Activated CD4-positive, CD25-positive, alpha-beta regulatory T cell (primary cell): ENCODE results near the gene HADHA.
"Not testable (repeated sequence)": the region's sequence is repeated elsewhere in the genome, so short reads cannot be mapped to it uniquely, and the experiment has no call there.

Experiments
- DNase-seq, 4 experiments: peaks; one replicate each; lab custom pipeline; 2025; lab: John Stamatoyannopoulos, UW

The HADHA gene

DNA sequence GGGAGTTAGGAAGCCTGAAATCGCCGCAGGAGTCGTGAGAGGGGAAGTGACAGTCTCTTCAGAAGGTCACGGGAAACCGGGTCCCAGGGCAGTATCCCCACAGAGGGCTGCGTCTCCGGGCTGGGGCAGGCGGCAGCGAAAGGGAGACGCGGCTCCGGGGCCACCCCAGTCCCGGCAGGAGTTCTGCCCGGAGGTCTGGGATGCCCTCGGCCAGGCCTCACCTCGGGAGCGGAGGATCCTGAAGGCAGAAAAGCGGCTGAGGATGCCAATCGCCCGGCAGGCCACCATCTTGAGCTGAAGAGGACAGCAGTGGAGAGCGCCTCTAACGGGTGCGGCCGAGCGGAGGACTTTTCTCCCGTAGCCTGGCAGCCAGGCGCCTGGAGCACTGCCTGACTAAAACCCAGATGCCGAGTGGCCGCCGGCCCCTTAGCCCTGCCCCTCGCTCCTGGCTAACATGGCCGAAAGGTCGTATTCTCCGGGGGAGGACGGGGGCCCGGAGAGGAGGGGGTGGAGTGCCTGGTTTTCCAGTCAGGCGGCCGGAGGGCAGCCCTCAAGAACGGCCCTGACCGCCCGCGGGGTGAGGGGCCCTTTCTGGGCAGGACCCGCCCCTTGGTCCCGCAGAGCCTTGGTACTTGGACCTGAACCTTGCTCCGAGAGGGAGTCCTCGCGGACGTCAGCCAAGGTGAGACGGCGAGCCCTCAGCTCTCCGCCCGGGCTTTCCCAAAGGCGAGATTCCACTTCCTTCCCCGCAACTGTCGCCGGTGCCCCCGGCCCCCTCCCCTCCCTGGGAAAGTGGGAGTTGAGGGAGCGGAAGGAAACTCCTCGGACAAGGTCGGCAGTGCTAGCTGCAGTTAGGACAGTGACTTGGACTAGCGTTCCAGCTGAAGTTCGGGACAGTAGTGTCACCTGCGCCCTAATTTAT is at the start of gene HADHA, which contains the start of gene HADHB:
Gene HADHA (minus strand): TSS at position 324 of the 922 bp plus-strand sequence. CDS start 36 bp downstream, at position 288.
Gene HADHB (plus strand): TSS at position 631 of the 922 bp plus-strand sequence. CDS start 9,316 bp downstream, outside the sequence.
- DNase-seq, result peak; percentile 68 to 80 (median 74)

DNA sequence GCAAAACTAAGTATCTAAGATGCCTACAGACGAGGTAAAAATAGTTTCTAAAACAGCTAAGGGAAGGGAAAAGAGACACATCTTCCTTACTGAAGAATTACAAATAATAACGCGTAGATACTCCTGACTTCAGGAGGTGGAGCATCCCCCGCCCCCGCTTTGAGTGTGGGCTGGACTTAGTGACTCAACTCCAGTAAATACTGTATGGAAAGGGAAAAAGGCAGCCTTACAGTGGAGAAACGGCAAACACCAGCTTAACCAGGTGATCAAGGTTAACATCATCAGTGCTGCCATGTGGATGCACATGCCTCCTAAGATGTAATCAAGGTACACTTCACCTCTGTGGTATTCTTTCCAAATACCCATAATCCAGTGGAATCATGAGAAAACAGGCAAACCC is 48.2 kb upstream of the HADHA start:
- no peak for DNase-seq

DNA sequence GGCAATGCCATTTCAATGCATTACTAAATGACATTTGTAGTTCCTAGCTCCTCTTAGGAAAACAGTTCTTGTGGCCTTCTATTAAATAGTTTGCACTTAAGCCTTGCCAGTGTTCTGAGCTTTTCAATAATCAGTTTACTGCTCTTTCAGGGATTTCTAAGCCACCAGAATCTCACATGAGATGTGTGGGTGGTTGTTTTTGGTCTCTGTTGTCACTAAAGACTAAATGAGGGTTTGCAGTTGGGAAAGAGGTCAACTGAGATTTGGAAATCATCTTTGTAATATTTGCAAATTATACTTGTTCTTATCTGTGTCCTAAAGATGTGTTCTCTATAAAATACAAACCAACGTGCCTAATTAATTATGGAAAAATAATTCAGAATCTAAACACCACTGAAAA is 45.6 kb upstream of the HADHA start:
- DNase-seq, result no peak

DNA sequence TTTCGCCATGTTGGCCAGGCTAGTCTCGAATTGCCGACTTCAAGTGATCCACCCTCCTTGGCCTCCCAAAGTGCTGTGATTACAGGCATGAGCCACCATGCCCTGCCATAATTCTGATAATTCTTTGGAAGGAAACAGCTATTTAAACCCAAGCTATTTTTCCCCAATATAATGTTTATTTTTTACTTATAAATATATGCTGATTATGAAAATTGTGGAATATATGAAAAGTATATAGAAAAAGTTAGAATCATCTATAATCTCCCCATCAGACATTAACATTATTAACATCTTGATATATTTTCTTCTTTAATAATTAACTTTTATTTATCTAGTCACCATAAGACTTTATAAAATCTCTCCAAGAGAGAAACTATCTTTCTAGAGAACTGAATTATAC is 41.5 kb upstream of the HADHA start:
- no peak for DNase-seq

DNA sequence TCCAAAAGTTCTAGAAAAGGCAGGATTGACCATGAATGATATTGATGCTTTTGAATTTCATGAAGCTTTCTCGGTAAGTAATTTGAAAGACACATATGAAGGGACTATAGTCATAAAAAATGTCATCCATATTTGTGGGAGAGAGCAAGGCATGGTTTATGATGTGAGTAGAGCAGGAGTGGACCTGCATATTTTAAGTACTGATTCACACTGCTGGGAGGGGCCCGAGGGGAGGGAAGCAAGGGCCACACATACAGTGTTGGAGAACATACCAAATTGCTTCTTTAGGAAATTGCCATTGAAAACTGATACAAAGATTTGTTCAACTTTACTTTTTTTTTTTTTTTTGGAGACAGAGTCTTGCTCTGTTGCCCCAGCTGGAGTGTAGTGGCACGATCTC is 39.7 kb upstream of the HADHA start:
- no peak for DNase-seq

DNA sequence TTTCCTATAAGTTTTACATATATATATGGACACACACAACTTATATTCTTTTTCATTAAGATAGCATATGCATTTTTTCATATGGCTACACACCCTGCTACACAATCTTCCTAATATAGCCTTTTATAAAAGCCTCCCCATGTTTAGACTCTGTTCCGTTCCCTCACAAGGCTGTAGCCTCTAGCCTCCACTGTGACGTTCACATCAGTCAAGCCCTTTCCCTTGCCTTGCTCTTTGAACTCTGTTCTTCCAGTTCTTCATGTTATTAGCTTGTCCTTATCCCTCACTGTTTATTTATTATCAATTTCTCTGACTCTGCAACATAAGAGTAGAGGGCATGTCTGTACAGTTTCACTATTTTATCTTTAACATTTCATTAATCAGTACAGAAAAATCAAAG is 39.2 kb upstream of the HADHA start:
- DNase-seq, result no peak

DNA sequence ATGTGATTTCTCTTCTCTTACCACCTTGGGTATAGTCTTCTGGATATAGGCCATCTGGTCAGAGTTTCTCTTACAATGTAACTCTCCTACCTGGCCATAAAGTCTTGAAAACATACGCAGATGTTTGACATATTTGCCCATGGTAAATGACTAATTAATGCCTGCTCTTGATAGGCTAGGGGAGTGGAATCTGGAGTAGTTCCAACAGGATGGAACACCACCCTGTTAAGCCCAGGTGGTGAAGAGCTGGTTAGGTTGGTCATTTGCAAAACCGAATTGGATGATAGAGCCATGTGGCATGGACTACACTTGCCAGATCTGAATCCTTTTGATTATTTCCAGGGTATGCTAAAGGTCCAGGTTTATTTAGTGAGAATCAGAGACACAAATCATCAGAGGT is 36.8 kb upstream of the HADHA start:
- no peak for DNase-seq

DNA sequence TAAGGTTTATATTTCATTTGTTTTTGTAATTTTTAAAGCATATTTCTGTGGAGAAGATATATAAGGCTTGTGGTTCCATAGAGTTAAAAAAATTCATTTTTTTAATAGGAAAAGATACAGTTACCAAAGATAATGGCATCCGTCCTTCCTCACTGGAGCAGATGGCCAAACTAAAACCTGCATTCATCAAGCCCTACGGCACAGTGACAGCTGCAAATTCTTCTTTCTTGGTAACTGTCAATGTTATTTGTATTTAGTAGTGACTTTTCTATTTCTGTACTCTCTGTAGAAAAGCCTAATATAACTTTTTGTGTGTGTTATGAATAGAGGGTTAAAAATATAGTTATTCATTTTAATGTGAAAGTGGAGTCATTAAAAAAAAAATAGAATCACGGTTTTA is 35.5 kb upstream of the HADHA start:
- DNase-seq, result no peak

DNA sequence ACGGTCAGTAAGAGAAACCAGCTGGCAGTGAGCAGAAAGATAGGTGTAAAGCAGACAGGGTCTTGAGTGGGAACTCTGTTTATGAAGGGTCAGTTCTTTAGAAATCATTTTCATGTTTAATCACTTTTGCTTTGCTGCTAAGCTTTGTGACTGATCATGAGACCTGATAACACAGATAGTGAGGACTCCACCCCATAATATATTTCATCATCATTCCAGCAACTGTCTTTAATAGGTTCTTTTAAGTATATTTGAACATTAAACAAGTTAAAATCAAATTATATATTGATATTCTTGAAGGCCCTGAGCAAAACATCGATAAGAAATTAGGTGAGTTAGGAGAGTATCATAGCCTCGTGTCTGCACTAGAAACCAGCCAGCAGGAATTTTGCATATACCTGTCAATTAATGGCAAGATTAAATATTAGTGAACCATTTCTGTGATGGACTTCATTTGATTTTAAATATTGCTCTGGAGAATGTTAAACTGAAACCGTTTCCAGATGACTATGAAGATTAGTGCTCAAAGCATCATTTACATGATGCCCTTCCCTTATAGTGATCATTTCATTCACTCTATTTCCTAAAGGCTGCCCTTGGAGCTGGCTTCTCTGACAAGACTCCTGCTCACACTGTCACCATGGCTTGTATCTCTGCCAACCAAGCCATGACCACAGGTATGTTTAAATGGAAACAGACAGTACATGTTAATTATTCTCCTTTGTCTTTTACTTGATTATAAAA is 32.2 kb upstream of the HADHA start:
- no peak for DNase-seq

DNA sequence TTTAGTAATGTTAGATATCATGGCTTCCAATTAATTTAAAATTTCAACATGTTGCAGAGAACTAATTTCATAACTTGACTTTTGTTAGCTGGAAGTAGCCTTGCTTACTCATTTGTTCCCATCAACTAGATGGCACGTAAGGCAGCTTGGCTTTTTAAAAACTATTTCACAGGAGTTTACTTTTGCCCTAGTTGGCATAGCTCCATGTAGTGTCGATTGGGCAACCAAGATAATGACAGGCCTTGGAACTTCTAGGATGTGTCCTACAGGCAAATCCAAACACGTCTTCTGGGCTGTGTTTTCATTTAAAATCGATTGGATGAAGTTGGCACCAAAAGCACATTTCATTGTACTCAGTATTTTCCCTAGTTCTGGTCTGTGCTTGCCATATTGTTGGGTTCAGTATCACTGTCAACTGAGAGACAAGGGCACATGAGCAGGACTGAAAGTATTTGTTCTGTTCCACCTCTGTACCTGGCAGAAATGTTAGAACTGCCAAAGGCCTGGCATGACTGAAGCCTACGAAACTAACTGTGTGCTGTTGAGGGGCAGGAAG is 29.7 kb upstream of the HADHA start:
- DNase-seq, result no peak

DNA sequence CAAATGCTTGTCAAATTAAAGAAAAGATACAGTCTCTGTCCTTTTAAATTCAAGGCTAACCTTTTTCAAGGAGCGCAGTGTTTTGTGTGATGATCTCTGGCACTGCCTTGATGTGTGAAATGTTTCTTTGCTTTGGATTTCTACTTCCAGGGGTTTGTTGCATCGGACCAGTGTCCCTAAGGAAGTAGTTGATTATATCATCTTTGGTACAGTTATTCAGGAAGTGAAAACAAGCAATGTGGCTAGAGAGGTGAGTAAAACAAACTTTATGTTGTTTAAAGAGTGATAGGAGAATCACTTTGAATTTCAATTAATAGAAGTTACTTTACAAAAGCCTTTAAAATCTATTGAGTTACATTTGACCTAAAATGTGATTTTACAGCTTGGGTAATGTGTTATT is 29.1 kb upstream of the HADHA start:
- DNase-seq, result no peak

DNA sequence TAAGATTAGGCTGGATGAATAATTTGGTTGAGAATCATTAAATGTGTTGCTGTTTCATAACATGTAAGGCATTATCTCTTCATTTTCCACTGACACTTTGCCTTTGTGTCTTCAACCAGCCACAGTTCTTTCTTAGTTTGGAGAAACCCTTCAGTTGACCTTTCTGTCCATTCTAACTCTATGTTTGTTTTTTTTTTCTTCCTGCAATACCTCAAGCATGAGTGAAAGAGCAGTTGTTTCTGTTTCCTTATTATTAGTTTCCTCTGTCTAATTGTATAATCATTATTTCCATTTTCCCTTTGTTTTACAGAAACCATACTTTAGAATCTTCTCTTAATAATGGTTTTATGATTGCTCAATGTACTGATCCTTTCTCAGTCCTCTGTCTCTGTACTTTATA is 25.9 kb upstream of the HADHA start:
- DNase-seq, result no peak

DNA sequence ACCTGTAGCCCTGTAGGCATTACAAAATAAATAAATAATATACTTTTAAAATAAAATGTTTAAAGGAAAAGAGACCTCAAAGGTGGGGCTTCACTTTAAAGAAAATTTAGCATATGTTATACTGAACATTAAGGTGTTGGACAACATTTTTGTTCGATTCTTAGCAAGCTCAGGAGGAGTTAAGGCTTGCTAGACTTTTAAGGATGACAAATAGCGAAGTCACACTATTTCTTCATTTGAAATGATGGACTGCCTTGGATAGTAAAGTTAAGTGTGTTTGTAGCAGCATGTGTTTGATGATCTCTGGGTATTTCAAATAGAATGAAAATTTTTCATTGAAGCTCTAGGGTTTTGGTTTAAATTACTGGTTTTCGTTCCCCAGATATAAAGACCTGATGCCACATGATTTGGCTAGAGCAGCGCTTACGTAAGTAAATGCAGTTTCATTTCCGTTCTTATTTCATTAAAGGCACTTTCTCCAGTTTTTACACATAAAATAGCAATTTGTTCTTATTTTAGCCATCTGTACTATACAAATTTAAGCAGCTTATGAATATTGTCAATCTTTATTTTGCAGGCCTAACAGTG is 25.2 kb upstream of the HADHA start:
- no peak for DNase-seq

DNA sequence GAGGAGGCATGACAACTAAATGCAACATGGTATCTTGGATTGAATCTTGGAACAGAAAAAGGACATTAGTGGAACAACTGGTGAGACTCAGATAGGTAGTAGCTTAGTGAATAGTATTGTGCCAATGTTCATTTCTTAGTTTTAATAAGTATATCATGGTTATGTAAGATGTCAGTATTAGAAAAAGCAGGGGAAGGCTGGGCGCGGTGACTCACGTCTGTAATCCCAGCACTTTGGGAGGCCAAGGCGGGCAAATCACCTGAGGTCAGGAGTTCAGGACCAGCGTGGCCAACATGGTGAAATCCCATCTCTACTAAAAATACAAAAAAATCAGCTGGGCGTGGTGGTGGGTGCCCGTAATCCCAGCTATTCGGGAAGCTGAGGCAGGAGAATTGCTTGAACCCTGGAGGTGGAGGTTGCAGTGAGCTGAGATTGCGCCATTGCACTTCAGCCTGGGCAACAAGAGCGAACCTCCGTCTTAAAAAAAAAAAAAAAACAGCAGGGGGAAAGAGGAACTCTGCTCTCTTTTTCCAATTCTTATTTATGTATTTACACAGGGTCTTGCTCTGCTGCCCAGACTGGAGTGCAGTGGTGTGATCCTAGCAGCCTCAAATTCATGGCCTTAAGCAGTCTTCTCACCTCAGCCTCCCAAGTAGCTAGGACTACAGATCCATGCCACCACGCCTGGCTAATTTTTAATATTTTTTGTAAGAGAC is 24.4 kb upstream of the HADHA start:
- not testable (repeated sequence) for DNase-seq

DNA sequence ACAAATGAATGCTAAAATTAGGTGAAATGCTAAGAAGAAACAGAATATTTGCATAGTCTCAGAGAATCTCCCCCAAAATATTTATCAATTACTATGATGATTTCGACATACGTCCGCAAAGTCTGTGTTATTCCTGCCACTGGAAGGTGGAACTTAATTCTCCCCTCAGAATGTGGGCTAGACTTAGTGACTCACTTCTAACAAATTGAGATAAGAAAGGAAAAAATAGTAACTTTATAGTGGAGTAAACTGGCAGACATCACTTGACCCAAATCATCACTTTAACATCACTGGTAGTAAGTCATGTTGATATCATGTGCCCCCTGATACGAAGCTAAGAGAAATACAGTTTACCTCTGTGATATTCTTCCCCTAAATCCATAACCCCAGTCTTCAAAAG is 23.8 kb upstream of the HADHA start:
- DNase-seq, result no peak

DNA sequence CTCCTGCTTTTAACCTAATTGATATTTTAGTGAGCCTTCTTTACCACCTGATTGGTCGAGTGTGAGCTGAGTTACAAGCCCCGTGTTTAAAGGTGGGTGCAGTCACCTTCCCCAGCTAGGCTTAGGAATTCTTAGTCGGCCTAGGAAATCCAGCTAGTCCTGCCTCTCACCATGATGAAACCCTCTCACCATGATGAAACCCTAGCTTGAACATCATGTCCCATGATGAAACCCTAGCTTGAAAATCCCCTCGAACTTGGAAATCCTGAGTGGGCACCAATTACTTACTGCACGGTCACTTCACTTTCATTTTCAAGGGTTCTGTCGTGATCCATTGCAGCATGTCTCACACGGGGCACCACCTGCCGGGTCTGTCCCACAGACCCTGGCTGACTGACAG is 14.4 kb upstream of the HADHA start:
- DNase-seq, result not testable (repeated sequence)

DNA sequence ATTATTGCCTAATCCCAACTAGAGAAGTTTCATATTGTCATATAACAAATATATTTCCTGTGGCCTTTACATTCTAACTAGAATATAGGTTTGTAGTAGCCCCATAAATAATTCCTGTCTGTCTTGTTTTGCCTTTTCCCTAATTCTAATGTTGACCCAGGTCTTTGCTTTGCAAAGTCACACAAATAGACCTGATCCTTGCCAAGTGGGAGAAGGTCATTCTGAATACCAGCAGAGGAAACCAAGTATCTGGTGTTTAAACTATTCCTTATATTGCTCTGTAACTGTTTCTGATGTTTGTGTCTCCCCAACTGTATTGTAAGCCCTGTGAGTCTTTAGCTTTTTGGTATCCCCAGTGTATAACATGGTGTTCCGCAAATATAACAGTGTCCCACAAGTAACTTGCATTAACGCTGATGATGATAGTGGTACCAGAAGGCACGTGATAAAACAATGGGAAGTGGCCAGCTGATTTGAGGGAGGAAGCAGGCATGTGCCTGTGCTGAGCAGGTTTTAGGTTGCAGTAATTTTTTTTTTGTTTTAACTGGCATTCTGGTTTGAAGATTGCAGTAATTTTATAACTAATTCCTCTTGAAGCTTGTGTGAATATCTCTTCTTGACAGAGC is 11.4 kb upstream of the HADHA start:
- DNase-seq, result no peak

DNA sequence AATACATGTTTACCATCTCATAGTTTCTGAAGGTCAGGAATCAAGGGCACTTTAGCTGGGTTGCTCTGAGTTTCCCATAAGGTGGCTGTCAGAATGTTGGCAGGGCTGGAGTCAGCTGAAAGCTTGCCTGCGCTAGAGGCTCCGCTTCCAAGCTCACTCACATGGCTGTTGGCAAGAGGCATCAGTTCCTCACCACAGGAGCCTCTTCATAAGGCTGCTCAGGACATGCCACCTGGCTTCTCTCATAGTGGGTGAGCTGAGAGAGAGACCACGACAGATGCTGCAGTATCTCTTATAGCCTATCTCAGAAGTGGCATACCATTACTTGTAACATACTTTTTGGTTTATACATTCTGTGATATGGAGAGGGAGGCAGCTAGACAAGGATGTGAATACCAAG is 7.5 kb upstream of the HADHA start:
- DNase-seq, result no peak

DNA sequence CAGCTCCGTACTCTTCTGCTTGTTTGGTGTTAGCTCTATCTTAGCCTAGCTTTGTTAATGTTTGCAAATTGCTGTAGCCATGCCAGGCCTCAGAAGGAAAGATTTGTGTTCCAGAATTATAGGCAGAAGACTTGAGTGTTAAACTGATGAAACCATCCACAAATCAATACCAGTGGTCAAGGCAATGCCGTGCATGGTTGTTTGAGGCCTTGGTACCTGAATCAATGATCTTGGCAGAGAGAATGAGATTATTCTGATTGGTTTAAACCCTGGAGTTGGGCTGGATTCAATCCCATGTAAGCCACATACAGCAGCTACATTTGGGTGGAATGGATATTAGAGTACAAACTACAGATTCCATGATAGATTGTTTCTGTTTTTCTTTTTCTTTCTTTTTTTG is 5.2 kb upstream of the HADHA start:
- no peak for DNase-seq

DNA sequence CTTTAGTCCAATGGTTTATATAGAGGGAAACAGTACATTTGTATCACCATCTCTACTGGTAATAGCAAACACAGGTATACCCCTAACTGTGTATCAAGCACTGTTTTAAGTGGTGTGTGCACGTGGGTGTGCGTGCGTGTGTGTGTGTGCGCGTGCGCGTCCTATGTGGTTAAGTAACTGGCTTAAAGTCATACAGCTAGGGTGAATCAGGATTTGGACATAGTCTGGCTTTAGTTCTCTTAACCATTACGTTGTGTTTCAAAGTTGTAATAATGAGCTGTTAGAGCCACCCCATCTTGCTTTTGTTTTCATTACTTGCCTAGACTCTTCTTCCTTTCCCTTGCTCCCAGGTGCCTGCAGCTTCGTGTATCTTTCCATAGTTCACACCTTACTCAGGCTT is 2.4 kb upstream of the HADHA start:
- DNase-seq, result no peak

DNA sequence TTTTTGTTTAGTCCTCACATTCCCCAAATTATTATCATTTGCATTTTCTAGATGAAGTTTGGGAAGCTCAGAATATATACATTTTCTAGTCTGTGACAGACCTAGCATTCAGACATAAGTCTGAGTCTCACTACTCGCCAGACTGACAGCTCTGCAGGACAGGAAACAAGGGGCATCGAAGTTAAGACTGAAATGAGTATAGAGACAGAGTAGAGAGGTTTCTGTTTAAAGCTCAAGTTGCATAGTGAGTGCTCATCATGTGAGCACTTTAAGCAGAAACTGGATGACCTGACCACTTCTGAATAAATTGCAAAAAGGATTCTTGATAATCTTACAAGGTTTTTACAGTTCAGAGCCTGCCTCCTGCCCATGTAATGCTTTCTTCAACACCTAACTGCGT is 1.4 kb upstream of the HADHA start:
- DNase-seq, result no peak
